Stimulated activated CD4-positive, alpha-beta T cell treated with anti-CD3 and anti-CD28 coated beads, Interleukin-2, amount 100 ng/mL, for 48 hours (primary cell): ENCODE measurements around the gene POLDIP2.

Experiments
- DNase-seq, 2 donors: peaks; one replicate each; pipeline ENCODE4 v3.0.0-alpha.2; 2020

The POLDIP2 gene

DNA sequence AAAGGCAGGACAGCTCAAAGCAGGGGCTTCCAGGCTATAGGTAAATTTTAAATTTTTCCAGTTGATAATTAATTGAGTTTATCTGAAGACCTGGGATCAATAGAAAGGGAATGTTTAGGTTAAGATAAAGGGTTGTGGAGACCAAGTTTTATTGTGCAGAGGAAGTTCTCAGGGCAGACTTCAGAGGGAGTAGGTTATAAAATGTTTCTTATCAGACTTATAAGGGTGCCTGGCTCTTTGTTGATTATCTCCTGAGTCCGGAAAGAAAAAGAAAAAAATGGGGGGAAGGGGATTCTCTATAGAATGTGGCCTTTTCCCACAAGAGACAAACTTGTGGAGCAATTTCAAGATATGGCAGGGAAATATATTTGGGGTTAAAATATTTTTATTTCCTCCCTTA is 32.8 kb upstream of the POLDIP2 start:
- no peak for DNase-seq

GRCh38 chr17:28388106-28388505 is 30.8 kb upstream of the POLDIP2 start:
- DNase-seq = no peak

- DNase-seq = no peak
Observed at GRCh38 chr17:28386391-28386790, 29.1 kb upstream of the POLDIP2 start.

DNA sequence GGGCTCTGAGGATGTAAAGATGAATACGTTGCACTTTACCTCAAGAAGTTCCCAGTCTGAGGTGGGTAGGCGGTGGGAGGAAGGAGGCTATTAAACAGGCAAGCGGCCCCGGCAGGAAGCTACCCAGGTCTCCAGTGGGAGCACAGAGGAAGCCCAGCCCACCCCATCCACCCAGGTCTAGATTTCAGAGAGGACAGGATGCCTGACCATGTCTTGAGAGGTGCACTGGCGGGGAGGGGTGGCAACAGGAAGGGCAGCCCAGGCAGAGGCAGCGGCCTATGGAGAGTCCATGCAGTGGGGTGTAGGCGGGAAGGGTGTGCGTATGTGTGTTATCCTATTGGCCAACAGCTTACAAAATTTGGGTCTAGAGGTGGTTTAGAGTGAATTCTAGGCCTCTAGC is 28.1 kb upstream of the POLDIP2 start:
- DNase-seq = no peak

DNA sequence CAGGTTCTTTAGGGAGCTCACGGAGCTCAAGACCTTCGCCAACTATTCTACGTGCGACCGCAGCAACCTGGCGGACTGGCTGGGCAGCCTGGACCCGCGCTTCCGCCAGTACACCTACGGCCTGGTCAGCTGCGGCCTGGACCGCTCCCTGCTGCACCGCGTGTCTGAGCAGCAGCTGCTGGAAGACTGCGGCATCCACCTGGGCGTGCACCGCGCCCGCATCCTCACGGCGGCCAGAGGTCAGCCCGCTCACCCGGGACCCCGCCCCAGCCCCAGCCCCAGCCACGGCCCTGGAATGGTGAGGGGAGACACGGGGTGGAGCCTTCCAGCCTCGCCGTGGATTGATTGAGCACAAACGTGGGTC is 27.7 kb upstream of the POLDIP2 start:
- DNase-seq = no peak

DNA sequence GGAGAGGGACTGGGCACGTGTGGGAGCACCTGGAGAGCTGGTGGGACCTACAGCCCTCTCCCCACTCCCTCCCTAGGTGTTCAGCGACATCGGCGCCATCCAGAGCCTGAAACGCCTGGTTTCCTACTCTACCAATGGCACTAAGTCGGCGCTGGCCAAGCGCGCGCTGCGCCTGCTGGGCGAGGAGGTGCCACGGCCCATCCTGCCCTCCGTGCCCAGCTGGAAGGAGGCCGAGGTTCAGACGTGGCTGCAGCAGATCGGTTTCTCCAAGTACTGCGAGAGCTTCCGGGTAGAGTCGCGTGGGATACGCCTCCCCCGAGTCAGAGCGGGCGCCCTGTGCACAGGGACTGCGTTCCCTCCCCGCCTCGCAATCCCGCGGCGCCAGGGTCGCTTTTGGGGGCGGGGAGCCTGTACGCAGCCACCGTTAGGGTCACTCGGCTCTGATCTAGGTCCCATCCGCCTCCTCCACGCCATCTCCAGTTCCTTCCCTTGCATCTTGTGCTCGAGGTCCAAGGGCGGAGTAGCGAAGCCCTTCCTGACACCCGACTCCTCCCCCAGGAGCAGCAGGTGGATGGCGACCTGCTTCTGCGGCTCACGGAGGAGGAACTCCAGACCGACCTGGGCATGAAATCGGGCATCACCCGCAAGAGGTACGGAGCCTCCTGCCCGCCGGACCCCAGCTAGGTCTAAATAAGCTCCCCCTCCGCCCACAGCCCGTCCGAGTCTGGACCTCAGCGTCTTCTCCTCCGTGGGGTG is 27.1 kb upstream of the POLDIP2 start:
- peak; percentile 47 to 56 for DNase-seq

DNA sequence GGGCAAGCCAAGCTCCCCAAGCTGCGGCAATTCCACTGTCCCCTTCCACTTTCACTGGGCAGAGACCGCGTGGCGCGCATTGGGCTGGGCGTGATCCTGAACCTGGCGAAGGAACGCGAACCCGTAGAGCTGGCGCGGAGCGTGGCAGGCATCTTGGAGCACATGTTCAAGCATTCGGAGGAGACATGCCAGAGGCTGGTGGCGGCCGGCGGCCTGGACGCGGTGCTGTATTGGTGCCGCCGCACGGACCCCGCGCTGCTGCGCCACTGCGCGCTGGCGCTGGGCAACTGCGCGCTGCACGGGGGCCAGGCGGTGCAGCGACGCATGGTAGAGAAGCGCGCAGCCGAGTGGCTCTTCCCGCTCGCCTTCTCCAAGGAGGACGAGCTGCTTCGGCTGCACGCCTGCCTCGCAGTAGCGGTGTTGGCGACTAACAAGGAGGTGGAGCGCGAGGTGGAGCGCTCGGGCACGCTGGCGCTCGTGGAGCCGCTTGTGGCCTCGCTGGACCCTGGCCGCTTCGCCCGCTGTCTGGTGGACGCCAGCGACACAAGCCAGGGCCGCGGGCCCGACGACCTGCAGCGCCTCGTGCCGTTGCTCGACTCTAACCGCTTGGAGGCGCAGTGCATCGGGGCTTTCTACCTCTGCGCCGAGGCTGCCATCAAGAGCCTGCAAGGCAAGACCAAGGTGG is 24.0 kb upstream of the POLDIP2 start:
- DNase-seq = peak in 1 of 2 donors; percentile 29

DNA sequence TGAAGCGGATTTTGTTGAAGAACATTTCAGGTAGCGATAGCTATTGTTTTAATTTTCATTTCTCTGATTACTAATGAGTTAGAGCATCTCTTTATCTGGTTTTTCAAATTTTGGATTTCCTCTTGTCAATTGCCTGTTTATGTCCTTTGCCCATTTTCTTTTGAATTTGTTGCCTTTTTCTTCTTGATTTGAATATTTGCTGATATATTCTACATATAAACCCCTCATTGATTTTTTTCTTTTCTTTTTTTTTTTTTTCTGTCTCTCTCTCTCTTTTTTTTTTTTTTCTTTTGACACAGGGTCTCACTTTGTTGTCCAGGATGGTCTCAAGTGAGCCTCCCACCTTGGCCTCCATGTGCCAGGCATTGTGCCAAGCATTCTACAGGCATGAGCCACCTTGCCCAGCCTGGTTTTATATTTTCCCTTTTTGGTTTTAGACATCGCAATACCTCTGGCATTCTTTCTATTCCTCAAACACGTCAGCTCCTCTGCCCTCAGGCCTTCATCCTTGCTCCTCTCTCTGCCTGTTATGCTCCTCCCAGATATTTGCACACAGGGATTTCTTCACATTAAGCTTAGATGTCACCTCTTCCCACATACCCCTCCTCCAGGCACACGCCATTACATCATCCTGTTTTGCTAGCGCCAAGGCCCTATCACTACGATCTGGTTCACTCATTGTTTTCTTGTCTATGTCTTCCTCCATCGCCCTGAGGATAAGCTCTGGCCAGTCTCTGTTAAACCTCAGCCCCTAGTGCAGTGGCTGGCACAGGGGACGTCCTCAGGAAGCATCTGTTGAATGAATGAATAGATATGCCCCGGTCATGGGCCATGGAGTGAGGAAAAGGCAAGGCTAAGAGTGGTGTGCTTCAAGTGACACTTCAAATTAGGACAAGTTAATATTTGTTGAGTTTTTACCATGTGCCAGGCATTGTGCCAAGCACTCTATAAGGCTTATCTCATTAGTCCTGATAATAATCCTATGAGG is 22.8 kb upstream of the POLDIP2 start:
- DNase-seq = no peak

GRCh38 chr17:28372945-28373274 is 15.6 kb upstream of the POLDIP2 start:
- no peak for DNase-seq

- peak in 1 of 2 donors; percentile 12 for DNase-seq
Observed at GRCh38 chr17:28372203-28372944, 15.0 kb upstream of the POLDIP2 start.

- DNase-seq = peak; percentile 82 to 83
Observed at GRCh38 chr17:28371245-28372202, 14.2 kb upstream of the POLDIP2 start, which contains the start of gene SARM1. Gene SARM1, plus strand, starts transcription at chr17:28371694. Its CDS starts 339 bp downstream, at chr17:28372033.

- DNase-seq = no peak
Observed at GRCh38 chr17:28370744-28371103, 13.4 kb upstream of the POLDIP2 start.

GRCh38 chr17:28370035-28370743 is 12.9 kb upstream of the POLDIP2 start, which contains the start of gene VTN:
Gene VTN, minus strand, starts transcription at chr17:28370307. Its CDS starts 104 bp downstream, at chr17:28370203.
- DNase-seq = no peak

GRCh38 chr17:28369684-28370034 is 12.3 kb upstream of the POLDIP2 start:
- DNase-seq = no peak

DNA sequence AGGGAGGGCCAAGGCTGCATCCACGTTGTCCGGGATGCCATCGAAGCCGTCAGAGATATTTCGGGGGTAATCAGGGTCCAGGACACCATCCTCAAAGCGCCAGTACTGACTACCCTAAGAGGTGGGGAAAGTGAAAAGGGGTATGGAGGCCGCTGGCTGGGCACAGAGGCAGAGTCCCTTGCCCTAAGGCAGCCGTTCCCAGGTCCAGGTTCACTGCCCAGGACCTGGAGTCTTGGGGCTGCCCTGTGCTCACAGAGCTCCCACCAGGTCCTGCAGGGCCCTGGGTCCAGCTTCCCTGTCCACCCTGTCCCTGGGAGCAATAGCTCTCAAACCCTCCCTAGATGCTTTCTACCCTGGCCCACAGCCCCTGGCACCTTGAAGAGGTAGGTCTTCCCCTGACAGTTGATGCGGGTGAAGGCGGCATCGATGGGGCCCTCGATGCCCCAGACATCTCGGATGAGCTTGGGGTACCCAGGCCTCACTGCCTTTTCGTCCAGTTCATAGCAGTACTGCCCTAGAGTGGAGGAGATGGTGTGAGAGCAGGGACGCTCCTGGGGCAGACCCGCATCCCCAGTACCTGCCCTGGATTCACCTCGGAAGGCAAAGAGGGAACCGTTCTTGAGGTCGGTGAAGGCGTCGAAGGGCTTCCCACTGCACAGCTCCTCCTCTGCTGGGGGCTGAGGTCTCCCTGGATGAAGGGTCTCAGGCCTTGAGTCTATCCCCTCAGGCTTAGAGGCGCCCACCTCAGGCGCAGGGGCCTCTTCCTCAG is 11.8 kb upstream of the POLDIP2 start:
- no peak for DNase-seq

- DNase-seq = no peak
Observed at GRCh38 chr17:28368306-28368831, 11.0 kb upstream of the POLDIP2 start.

DNA sequence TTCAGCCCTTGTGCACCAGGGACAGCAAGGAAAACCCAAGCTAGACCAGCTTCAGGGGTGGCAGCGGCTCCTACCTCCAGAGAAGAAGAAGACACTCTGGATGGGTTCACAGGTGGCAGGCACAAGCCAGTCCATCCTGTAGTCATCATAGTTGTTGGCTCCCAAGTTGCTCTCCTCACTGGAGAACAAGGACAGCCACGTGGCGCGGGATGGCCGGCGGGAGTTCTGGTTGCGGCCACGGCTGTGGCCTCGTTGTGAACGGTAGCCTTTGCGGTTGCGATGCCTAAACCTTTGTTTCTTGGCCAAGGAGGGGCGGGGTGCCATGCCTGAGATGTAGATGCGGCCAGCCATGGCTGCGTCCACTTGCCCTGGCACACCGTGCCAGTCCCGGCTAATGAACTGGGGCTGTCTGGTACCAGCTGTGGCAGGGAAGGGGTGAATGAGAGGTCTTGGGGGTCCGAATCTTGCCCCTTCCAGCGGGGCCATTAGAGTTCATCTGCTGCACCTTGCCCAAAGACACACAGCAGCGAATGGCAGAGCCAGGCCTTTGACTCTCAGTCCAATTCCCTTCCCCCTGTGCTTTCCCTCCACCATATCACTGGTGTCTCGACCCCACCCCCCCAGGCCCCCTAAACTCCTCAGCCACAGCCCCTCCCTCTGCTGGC is 10.4 kb upstream of the POLDIP2 start:
- no peak for DNase-seq

DNA sequence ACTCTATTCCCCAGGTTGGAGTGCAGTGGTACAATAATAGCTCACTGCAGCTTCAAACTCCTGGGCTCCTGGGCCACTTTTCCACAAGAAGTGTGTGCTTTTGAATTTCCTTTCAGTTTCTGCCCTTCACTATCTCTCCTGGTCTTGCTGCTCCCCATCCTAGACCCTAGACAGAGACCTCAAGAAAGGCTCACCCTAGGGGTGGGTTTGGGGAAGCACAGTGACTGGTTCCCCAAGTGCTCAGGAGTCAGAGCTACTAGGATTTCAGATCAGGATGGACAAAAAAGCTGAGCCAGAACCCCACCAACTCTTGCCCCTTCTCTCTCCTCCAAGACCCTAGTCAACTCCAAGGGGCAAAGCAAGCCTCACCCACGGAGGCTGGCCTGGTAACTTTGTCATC is 9.3 kb upstream of the POLDIP2 start:
- DNase-seq = no peak

DNA sequence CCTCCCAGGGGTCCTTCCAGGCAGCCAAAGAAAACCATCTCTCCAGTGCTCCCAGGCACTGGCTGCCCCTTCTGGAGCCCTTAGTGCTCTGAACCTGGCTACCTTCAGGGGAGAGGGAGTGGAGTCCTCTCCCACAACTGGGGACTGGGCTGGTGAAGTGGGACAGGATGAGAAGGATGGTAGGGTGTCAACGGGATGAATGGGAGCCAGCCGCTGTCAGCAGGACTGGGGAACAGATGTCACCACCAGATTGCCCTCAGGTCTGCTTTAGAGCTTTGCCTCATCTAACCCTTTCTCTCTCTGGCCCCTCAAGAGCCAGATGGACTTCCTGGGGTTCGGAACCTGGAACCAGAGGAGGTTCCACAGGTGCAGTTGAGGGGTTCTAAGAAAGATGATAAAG is 8.2 kb upstream of the POLDIP2 start:
- no peak for DNase-seq
